ENCODE results near the gene PRKAR2B. TPM values are rescaled to one million over a fixed set of nuclear protein-coding genes. Genes with fewer than 3 reads are reported as not detected.
A peak's percentile ranks its signal among the peaks of the same experiment; 100 is the strongest.

The PRKAR2B gene
- total and polyA plus RNA-seq, 2 of the 4 experiments (the other 2 are of a cell fraction) = 3.0 to 3.1 TPM

DNA sequence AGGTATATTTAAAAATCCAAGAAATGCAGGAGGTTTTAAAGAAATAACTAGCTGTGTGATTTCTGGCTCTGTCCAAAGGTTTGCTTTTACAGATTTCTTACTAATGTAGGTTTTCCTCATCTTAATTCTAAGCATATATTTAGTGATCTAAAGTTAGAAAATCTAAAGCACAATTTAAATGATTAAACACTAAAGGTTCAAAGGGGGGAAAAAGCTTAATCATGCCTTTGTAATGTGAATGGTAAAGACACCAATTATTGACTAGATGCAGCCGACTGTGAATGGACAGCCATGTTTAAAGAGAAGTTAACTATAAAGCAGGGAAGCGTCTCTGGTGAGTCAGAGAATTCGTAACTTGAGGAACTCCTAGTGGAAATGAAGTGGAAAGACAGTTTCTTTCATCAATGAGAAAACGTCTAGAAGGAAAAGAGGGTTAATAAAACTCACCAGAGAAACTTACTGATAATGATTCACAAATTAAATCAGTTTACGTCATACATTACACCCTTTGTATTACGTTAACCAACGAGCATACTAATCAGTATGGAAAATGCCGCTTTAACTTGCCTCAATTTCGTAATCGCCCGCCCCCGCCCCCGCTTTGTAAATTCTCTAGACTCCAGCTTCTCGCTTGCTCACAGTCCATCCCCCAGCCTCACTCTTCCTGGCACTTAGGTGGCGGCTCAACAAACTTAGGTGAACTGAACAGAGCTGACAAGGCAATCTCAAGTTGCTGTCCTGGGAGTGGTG is 123.2 kb downstream of the PRKAR2B start:
- 0% methylated on average over 7 of the region's 15 CpGs; no CpG with 5 or more reads in 1 of the 2 experiments for WGBS, 2 experiments (ENCODE audit: extremely low coverage in 2 of 2, insufficient read length in 1 of 2)
- Histone ChIP-seq H3K4ac (ENCODE audit: low read depth, low read length) (peak overlapping the region; percentile 84), H3K9me3 (ENCODE audit: control insufficient read depth, insufficient read depth, low read length) (no peaks in the 10 kb centered on the region), H2AK9ac (replicated peaks; ENCODE audit: low read depth, low read length, poor library complexity) (peak overlapping the region; percentile 74), H4K91ac (ENCODE audit: insufficient read depth, low read depth, low read length) (peak overlapping the region; percentile 60), H2BK15ac (ENCODE audit: low read depth, low read length) (peak overlapping the region; percentile 24; the same call in 1 of the 3 replicates), H2BK5ac (ENCODE audit: low read depth, low read length, poor library complexity, severe bottlenecking) (peak overlapping the region; percentile 88), H3K23ac (ENCODE audit: low read depth, low read length) (peak overlapping the region; percentile 85), H3K4me3 (ENCODE audit: insufficient read depth, low read depth, low read length) (peak overlapping the region; percentile 52), H3K79me1 (ENCODE audit: low read depth in 1 of 2, low read length in 2 of 2) (peaks cover 0 to 17% of the 10 kb centered on the region in 2 experiments; a peak in 3 of 4 replicates), H3K9ac (ENCODE audit: low read depth, low read length) (peak overlapping the region; percentile 74), H3K18ac (ENCODE audit: low read depth, low read length) (peak overlapping the region; percentile 88), H3K27me3 (ENCODE audit: control insufficient read depth, insufficient read depth, low read length) (no peaks in the 10 kb centered on the region), H3K56ac (ENCODE audit: extremely low read depth, insufficient read depth, low read length) (peak overlapping the region; percentile 45; the same call in 1 of the 2 replicates), H3K27ac (ENCODE audit: insufficient read depth, low read length) (peak overlapping the region; percentile 88), H3K4me1 (ENCODE audit: control insufficient read depth, insufficient read depth, low read length) (no peaks in the 10 kb centered on the region), H2BK20ac (ENCODE audit: low read depth, low read length) (peak overlapping the region; percentile 11; the same call in 1 of the 2 replicates), H3K36me3 (ENCODE audit: control insufficient read depth, insufficient read depth, low read length) (peaks cover 3% of the 10 kb centered on the region), H2AK5ac (ENCODE audit: low read depth, low read length) (peak overlapping the region; percentile 41; the same call in 1 of the 2 replicates), H4K8ac (ENCODE audit: low read depth in 2 of 2, low read length in 2 of 2) (peak overlapping the region; percentile 6 to 79), H2BK120ac (ENCODE audit: low read depth, low read length) (peak overlapping the region; percentile 61; the same call in 1 of the 2 replicates), H3K14ac (replicated peaks; ENCODE audit: low read depth, low read length) (peak overlapping the region; percentile 68), H4K5ac (ENCODE audit: low read depth, low read length) (peak overlapping the region; percentile 77), H3K9me1 (ENCODE audit: insufficient read depth, low read length) (no peaks in the 10 kb centered on the region), H4K20me1 (ENCODE audit: insufficient read depth, low read length) (peaks cover 14% of the 10 kb centered on the region), H3K4me2 (ENCODE audit: low read depth, low read length) (peak overlapping the region; percentile 91), H2AFZ (replicated peaks; ENCODE audit: low read length, poor library complexity) (peak overlapping the region; percentile 98)
- ChIA-PET CTCF (interaction anchor here (0.6 to 1.1 kb wide), 9 partner anchors 45 to 661 kb away, joined by 3 to 6 read pairs (median 3); no protein-coding TSS in a partner anchor), POLR2A (ENCODE audit: unreplicated experiment) (interaction anchor here (0.6 to 1.1 kb wide), 3 partner anchors 10 to 1008 kb away, joined by 3 to 5 read pairs (median 4); no protein-coding TSS in a partner anchor)
- DNase-seq = peak; percentile 90
- peak; percentile 6; the same call in 1 of the 2 replicates for ATAC-seq (ENCODE audit: low read depth)
- no TSS peak for BruUV-seq (replicated peaks)
- in situ Hi-C loops (cut with MboI; ENCODE audit: low sequenced_read_pairs) = no loop called here
- intact Hi-C loops (cut with micrococcal nuclease) = loop anchor here (1.0 to 5.0 kb wide), 2 partner anchors 44 to 375 kb away; no protein-coding TSS in a partner anchor
- dilution Hi-C loops (cut with HindIII; ENCODE audit: low sequenced_read_pairs, unreplicated experiment) = no loop called here
- TF ChIP-seq CHD1 (IDR thresholded peaks at IDR 0.05; ENCODE audit: low read depth, low read length) = no peak
- TF ChIP-seq MAFK (IDR thresholded peaks at IDR 0.05; ENCODE audit: low read depth, low read length) = no peak
- peak; percentile 35; the same call in 1 of the 2 replicates for TF ChIP-seq MAZ (IDR thresholded peaks at IDR 0.05; ENCODE audit: borderline replicate concordance, low read depth, low read length)
- no peak for TF ChIP-seq USF2 (IDR thresholded peaks at IDR 0.05; ENCODE audit: low read depth, low read length)
- TF ChIP-seq RFX5 (IDR thresholded peaks at IDR 0.05; ENCODE audit: low read depth, low read length) = no peak
- no peak for TF ChIP-seq RCOR1 (IDR thresholded peaks at IDR 0.05; ENCODE audit: insufficient replicate concordance, low read length)
- no peak for TF ChIP-seq BHLHE40 (IDR thresholded peaks at IDR 0.05; ENCODE audit: low read depth, low read length)
- no peak for TF ChIP-seq NFE2L2 (IDR thresholded peaks at IDR 0.05; ENCODE audit: low read depth, low read length)
- peak; percentile 15; the same call in 1 of the 2 replicates for TF ChIP-seq RAD21 (IDR thresholded peaks at IDR 0.05; ENCODE audit: low read length)
- peak; percentile 65; the same call in 1 of the 2 replicates for TF ChIP-seq POLR2A (IDR thresholded peaks at IDR 0.05; ENCODE audit: low read depth, low read length)
- TF ChIP-seq CEBPB (IDR thresholded peaks at IDR 0.05; ENCODE audit: low read depth, low read length) = peak; percentile 95
- peak; percentile 47; the same call in 1 of the 2 replicates for TF ChIP-seq FOS (IDR thresholded peaks at IDR 0.05; ENCODE audit: low read depth, low read length)
- TF ChIP-seq, protein P1, sequence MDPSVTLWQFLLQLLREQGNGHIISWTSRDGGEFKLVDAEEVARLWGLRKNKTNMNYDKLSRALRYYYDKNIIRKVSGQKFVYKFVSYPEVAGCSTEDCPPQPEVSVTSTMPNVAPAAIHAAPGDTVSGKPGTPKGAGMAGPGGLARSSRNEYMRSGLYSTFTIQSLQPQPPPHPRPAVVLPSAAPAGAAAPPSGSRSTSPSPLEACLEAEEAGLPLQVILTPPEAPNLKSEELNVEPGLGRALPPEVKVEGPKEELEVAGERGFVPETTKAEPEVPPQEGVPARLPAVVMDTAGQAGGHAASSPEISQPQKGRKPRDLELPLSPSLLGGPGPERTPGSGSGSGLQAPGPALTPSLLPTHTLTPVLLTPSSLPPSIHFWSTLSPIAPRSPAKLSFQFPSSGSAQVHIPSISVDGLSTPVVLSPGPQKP (IDR thresholded peaks at IDR 0.05; ENCODE audit: borderline replicate concordance, low read depth, low read length) = no peak
- peak; percentile 2; the same call in 1 of the 2 replicates for TF ChIP-seq SMC3 (IDR thresholded peaks at IDR 0.05; ENCODE audit: low read depth, low read length)

Data from IMR-90 (cell line).